IMR-90 (cell line): ENCODE results near the gene SHROOM3. TPM values are rescaled to one million over a fixed set of nuclear protein-coding genes. Genes with fewer than 3 reads are reported as not detected.

Experiments used
- ATAC-seq: fragments of 200-7000 bp; cut with Tn5 transposase; 2 replicates; pipeline ENCODE4 v1.9.1; 2020; ENCODE audit warnings: low read depth, mild to moderate bottlenecking, moderate library complexity
- BruUV-seq: library from RNA; stranded (reverse); fragments of 400-500 nt; replicated peaks from 2 replicates; lab custom pipeline; 2021; lab: Mats Ljungman, UMichigan
- CTCF ChIA-PET: fragments of 300-600 bp; formaldehyde crosslinking; extraction: SDS; loops from one replicate; lab custom pipeline; 2021; ENCODE audit warnings: antibody characterized with exemption; lab: Yijun Ruan, JAX
- POLR2A ChIA-PET: fragments of 300-600 bp; sonication (Branson Sonifier 250); formaldehyde crosslinking; loops from one replicate; lab custom pipeline; 2022; ENCODE audit warnings: antibody characterized with exemption; ENCODE audit not compliant: unreplicated experiment; lab: Charles Lee
- DNase-seq: peaks from one replicate; pipeline ENCODE4 v3.0.0; 2013
- H2AFZ ChIP-seq: replicated peaks from 2 replicates; pipeline ENCODE3; 2013; ENCODE audit warnings: low read length, mild to moderate bottlenecking; ENCODE audit not compliant: poor library complexity
- H2AK5ac ChIP-seq: 2 replicates; pipeline ENCODE4 v1.6.1; 2013; ENCODE audit warnings: low read depth, low read length, inconsistent platforms
- H2AK9ac ChIP-seq: replicated peaks from 2 replicates; pipeline ENCODE3; 2013; ENCODE audit warnings: mild to moderate bottlenecking, low read depth, low read length, moderate library complexity; ENCODE audit not compliant: poor library complexity
- H2BK120ac ChIP-seq: 2 replicates; pipeline ENCODE4 v1.6.1; 2013; ENCODE audit warnings: low read depth, low read length, inconsistent platforms
- H2BK15ac ChIP-seq: 3 replicates; pipeline ENCODE4 v1.6.1; 2013; ENCODE audit warnings: low read depth, low read length, inconsistent platforms
- H2BK20ac ChIP-seq: 2 replicates; pipeline ENCODE4 v1.6.1; 2013; ENCODE audit warnings: low read depth, mild to moderate bottlenecking, inconsistent platforms, low read length, moderate library complexity
- H2BK5ac ChIP-seq: 2 replicates; pipeline ENCODE4 v1.6.1; 2013; ENCODE audit warnings: mild to moderate bottlenecking, low read depth, low read length, inconsistent platforms; ENCODE audit not compliant: poor library complexity, severe bottlenecking
- H3K14ac ChIP-seq: replicated peaks from 2 replicates; pipeline ENCODE4 v1.6.1; 2013; ENCODE audit warnings: low read depth, low read length, inconsistent platforms
- H3K18ac ChIP-seq: 2 replicates; pipeline ENCODE4 v1.6.1; 2013; ENCODE audit warnings: low read depth, low read length, control low read depth
- H3K23ac ChIP-seq: 2 replicates; pipeline ENCODE4 v1.6.1; 2013; ENCODE audit warnings: low read depth, low read length, inconsistent platforms
- H3K27ac ChIP-seq: 2 replicates; pipeline ENCODE4 v1.5.1; 2013; ENCODE audit warnings: mild to moderate bottlenecking, control low read depth, low read length; ENCODE audit not compliant: insufficient read depth
- H3K27me3 ChIP-seq: 2 replicates; pipeline ENCODE4 v1.6.1; 2013; ENCODE audit warnings: low read length; ENCODE audit not compliant: control insufficient read depth, insufficient read depth
- H3K36me3 ChIP-seq: 2 replicates; pipeline ENCODE4 v1.6.1; 2013; ENCODE audit warnings: low read length, mixed read lengths; ENCODE audit not compliant: control insufficient read depth, insufficient read depth
- H3K4ac ChIP-seq: 2 replicates; pipeline ENCODE4 v1.6.1; 2013; ENCODE audit warnings: low read depth, low read length, inconsistent platforms
- H3K4me1 ChIP-seq: 2 replicates; pipeline ENCODE4 v1.6.1; 2013; ENCODE audit warnings: low read length, mixed read lengths; ENCODE audit not compliant: control insufficient read depth, insufficient read depth
- H3K4me2 ChIP-seq: 2 replicates; pipeline ENCODE4 v1.6.1; 2013; ENCODE audit warnings: low read depth, mild to moderate bottlenecking, control low read depth, low read length, moderate library complexity
- H3K4me3 ChIP-seq: 2 replicates; pipeline ENCODE4 v1.5.1; 2013; ENCODE audit warnings: low read depth, mild to moderate bottlenecking, control low read depth, low read length, moderate library complexity; ENCODE audit not compliant: insufficient read depth
- H3K56ac ChIP-seq: 2 replicates; pipeline ENCODE4 v1.6.1; 2013; ENCODE audit warnings: low read length, inconsistent platforms; ENCODE audit not compliant: insufficient read depth; ENCODE audit errors: extremely low read depth
- H3K79me1 ChIP-seq, 2 experiments: 2 replicates each; pipeline ENCODE4 v1.6.1; 2013; ENCODE audit warnings: low read length in 2 of 2, inconsistent platforms in 1 of 2, low read depth in 1 of 2
- H3K9ac ChIP-seq: 2 replicates; pipeline ENCODE4 v1.6.1; 2013; ENCODE audit warnings: low read depth, low read length, control low read depth
- H3K9me1 ChIP-seq: 2 replicates; pipeline ENCODE4 v1.6.1; 2013; ENCODE audit warnings: low read length, inconsistent platforms; ENCODE audit not compliant: insufficient read depth
- H3K9me3 ChIP-seq: 2 replicates; pipeline ENCODE4 v1.6.1; 2013; ENCODE audit warnings: low read length; ENCODE audit not compliant: control insufficient read depth, insufficient read depth
- H4K20me1 ChIP-seq: 2 replicates; pipeline ENCODE4 v1.6.1; 2013; ENCODE audit warnings: low read length, inconsistent platforms; ENCODE audit not compliant: insufficient read depth
- H4K5ac ChIP-seq: 2 replicates; pipeline ENCODE4 v1.6.1; 2013; ENCODE audit warnings: mild to moderate bottlenecking, low read depth, low read length, control low read depth
- H4K8ac ChIP-seq, 2 experiments: 2 replicates each; pipeline ENCODE4 v1.6.1; 2013; ENCODE audit warnings: low read depth in 2 of 2, low read length in 2 of 2, control low read depth in 1 of 2, inconsistent platforms in 1 of 2
- H4K91ac ChIP-seq: 2 replicates; pipeline ENCODE4 v1.6.1; 2013; ENCODE audit warnings: low read depth, low read length, inconsistent platforms; ENCODE audit not compliant: insufficient read depth
- BHLHE40 ChIP-seq: fragments of 150-350 bp; IDR thresholded peaks from 2 replicates; pipeline ENCODE4 v1.6.1; 2016; ENCODE audit warnings: mild to moderate bottlenecking, low read depth, low read length
- CEBPB ChIP-seq: IDR thresholded peaks from 2 replicates; pipeline ENCODE4 v1.6.1; 2012; ENCODE audit warnings: low read depth, low read length, improper control_type of control experiment
- CHD1 ChIP-seq: IDR thresholded peaks from 2 replicates; pipeline ENCODE4 v1.6.1; 2012; ENCODE audit warnings: low read depth, low read length, improper control_type of control experiment
- FOS ChIP-seq: fragments of 150-350 bp; IDR thresholded peaks from 2 replicates; pipeline ENCODE4 v1.6.1; 2016; ENCODE audit warnings: low read depth, low read length
- MAFK ChIP-seq: IDR thresholded peaks from 2 replicates; pipeline ENCODE4 v1.6.1; 2012; ENCODE audit warnings: low read depth, low read length, improper control_type of control experiment
- MAZ ChIP-seq: IDR thresholded peaks from 2 replicates; pipeline ENCODE4 v1.6.1; 2012; ENCODE audit warnings: low read depth, mild to moderate bottlenecking, low read length, improper control_type of control experiment, moderate library complexity, borderline replicate concordance
- MXI1 ChIP-seq: IDR thresholded peaks from 2 replicates; pipeline ENCODE4 v1.6.1; 2012; ENCODE audit warnings: low read depth, mild to moderate bottlenecking, low read length, moderate library complexity, borderline replicate concordance
- NFE2L2 ChIP-seq: fragments of 150-350 bp; IDR thresholded peaks from 2 replicates; pipeline ENCODE4 v1.6.1; 2016; ENCODE audit warnings: low read depth, mild to moderate bottlenecking, low read length
- POLR2A ChIP-seq: IDR thresholded peaks from 2 replicates; pipeline ENCODE4 v1.6.1; 2012; ENCODE audit warnings: mild to moderate bottlenecking, low read depth, low read length
- RAD21 ChIP-seq: IDR thresholded peaks from 2 replicates; pipeline ENCODE4 v1.6.1; 2012; ENCODE audit warnings: low read length, improper control_type of control experiment
- RCOR1 ChIP-seq: IDR thresholded peaks from 2 replicates; pipeline ENCODE4 v1.6.1; 2012; ENCODE audit warnings: mild to moderate bottlenecking, low read length, improper control_type of control experiment; ENCODE audit not compliant: insufficient replicate concordance
- WGBS, 2 experiments: methylation state at CpG; one replicate each; pipeline versions ENCODE4 v1.1.5 to v1.1.7; 2013; ENCODE audit warnings: missing lambda C conversion rate in 2 of 2; ENCODE audit not compliant: insufficient read length in 1 of 2; ENCODE audit errors: extremely low coverage in 2 of 2; 5-methylcytosine and 5-hydroxymethylcytosine counted together
- dilution Hi-C: fragments of 300-500 bp; cut with HindIII; formaldehyde crosslinking; loops from one replicate; pipeline ENCODE4 v1.14.3; 2018; ENCODE audit warnings: low sequenced_read_pairs; ENCODE audit not compliant: unreplicated experiment
- in situ Hi-C: fragments of 300-500 bp; cut with MboI; formaldehyde crosslinking; loops from 3 replicates; pipeline ENCODE4 v1.14.3; 2019; ENCODE audit warnings: low sequenced_read_pairs, inconsistent platforms, mixed read lengths
- intact Hi-C: fragments of 100-400 bp; cut with micrococcal nuclease; formaldehyde crosslinking; loops from 2 replicates; pipeline ENCODE4 v1.10.0; 2022
- polyA plus RNA-seq, 3 experiments: library from polyadenylated mRNA; depleted of rRNA; stranded (reverse); fragments of >200 nt; gene quantifications; 2 replicates each; pipeline ENCODE4 v1.2.3, GENCODE V29; 2012; ENCODE audit warnings: low replicate concordance in 1 of 3
- total RNA-seq: library from RNA; depleted of rRNA; stranded (reverse); fragments of >200 nt; gene quantifications from 2 replicates; pipeline ENCODE4 v1.2.3, GENCODE V29; 2012
- TF ChIP-seq, protein P1 (sequence below): fragments of 150-350 bp; IDR thresholded peaks from 2 replicates; pipeline ENCODE4 v1.6.1; 2016; ENCODE audit warnings: low read depth, mild to moderate bottlenecking, low read length, moderate library complexity, borderline replicate concordance
- TF ChIP-seq, protein P2 (sequence below): fragments of 150-350 bp; IDR thresholded peaks from 2 replicates; pipeline ENCODE4 v1.6.1; 2017; ENCODE audit warnings: mild to moderate bottlenecking, antibody characterized with exemption, low read length, low read depth

SHROOM3 gene
- total and polyA plus RNA-seq, 2 of the 4 experiments (the other 2 are of a cell fraction), result 10.8 to 19.5 TPM

DNA sequence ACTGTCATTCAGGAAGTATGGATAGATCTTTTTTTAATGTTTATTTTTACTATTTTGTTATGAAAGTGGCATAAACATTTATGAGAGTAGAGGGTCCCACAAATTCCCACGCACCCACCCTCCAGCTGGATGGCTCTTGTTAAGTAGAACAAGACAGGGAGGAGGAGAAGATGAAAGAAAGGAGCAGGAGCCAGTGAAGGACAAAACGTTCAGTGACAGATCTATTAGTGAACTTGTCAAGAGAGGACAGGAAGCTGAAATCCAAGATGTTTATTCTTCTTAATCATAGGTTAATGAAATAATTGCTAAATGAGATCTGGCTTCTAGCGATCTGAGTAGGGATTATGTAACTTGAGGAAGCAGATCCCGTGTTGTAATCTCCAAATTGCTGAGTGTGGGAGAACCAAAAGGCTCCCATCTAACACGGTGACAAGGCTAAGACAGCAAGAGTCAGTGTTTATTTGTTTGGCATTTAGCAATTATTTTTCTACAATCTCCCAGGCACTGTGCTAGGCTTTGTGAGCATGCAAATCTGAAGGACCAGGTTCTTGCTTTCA lies 162.5 kb downstream of the SHROOM3 start:
- no peaks in the 10 kb centered on the region for H3K36me3 ChIP-seq
- H3K27ac ChIP-seq, result no peak overlapping the region
- peak overlapping the region; percentile 58; the same call in 1 of the 2 replicates for H2BK120ac ChIP-seq
- CTCF ChIA-PET, result no interaction called here
- peak overlapping the region; percentile 40; the same call in 1 of the 2 replicates for H3K14ac ChIP-seq
- H3K9me1 ChIP-seq, result no peaks in the 10 kb centered on the region
- 40% methylated on average over 1 of the region's 5 CpGs; no CpG with 5 or more reads in 1 of the 2 experiments for WGBS, 2 experiments
- H2BK20ac ChIP-seq, result no peak overlapping the region
- H3K79me1 ChIP-seq, result no peaks in the 10 kb centered on the region
- H3K18ac ChIP-seq, result peak overlapping the region; percentile 18; the same call in 1 of the 2 replicates
- H2AFZ ChIP-seq, result no peak overlapping the region
- no peak overlapping the region for H4K5ac ChIP-seq
- DNase-seq (no peak), ATAC-seq (no peak)
- H3K4me1 ChIP-seq, result peaks cover 1% of the 10 kb centered on the region; the same call in 1 of the 2 replicates
- H2AK9ac ChIP-seq, result no peak overlapping the region
- TF ChIP-seq CHD1, result no peak
- TF ChIP-seq RCOR1, result no peak
- no peak for TF ChIP-seq FOS
- TF ChIP-seq, protein P1, sequence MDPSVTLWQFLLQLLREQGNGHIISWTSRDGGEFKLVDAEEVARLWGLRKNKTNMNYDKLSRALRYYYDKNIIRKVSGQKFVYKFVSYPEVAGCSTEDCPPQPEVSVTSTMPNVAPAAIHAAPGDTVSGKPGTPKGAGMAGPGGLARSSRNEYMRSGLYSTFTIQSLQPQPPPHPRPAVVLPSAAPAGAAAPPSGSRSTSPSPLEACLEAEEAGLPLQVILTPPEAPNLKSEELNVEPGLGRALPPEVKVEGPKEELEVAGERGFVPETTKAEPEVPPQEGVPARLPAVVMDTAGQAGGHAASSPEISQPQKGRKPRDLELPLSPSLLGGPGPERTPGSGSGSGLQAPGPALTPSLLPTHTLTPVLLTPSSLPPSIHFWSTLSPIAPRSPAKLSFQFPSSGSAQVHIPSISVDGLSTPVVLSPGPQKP, result no peak
- TF ChIP-seq MAZ, result no peak
- TF ChIP-seq NFE2L2, result no peak
- TF ChIP-seq BHLHE40, result no peak
- no peak for TF ChIP-seq RAD21
- TF ChIP-seq, protein P2, sequence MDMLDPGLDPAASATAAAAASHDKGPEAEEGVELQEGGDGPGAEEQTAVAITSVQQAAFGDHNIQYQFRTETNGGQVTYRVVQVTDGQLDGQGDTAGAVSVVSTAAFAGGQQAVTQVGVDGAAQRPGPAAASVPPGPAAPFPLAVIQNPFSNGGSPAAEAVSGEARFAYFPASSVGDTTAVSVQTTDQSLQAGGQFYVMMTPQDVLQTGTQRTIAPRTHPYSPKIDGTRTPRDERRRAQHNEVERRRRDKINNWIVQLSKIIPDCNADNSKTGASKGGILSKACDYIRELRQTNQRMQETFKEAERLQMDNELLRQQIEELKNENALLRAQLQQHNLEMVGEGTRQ, result no peak
- no peak for TF ChIP-seq POLR2A
- TF ChIP-seq MXI1, result no peak
- no peak for TF ChIP-seq CEBPB
- TF ChIP-seq MAFK, result no peak
- no peak overlapping the region for H4K91ac ChIP-seq
- no peak overlapping the region for H2AK5ac ChIP-seq
- in situ Hi-C loops (no loop called here), intact Hi-C loops (no loop called here), dilution Hi-C loops (no loop called here)
- no peaks in the 10 kb centered on the region for H4K20me1 ChIP-seq
- BruUV-seq, result no TSS peak
- no peak overlapping the region for H3K4me2 ChIP-seq
- H4K8ac ChIP-seq, result no peak overlapping the region
- no peaks in the 10 kb centered on the region for H3K9me3 ChIP-seq
- POLR2A ChIA-PET, result no interaction called here
- H2BK5ac ChIP-seq, result no peak overlapping the region
- no peaks in the 10 kb centered on the region for H3K27me3 ChIP-seq
- H3K4me3 ChIP-seq, result no peak overlapping the region
- peak overlapping the region; percentile 13; the same call in 1 of the 3 replicates for H2BK15ac ChIP-seq
- peak overlapping the region; percentile 36; the same call in 1 of the 2 replicates for H3K4ac ChIP-seq
- no peak overlapping the region for H3K9ac ChIP-seq
- no peak overlapping the region for H3K56ac ChIP-seq
- no peak overlapping the region for H3K23ac ChIP-seq
